AG04450 (cell line): Measurements from ENCODE around the gene TBR1. TPM values are rescaled to one million over a fixed set of nuclear protein-coding genes. Genes with fewer than 3 reads are reported as not detected.

Source experiments
- CTCF ChIA-PET: fragments of 300-600, 350-600 bp; formaldehyde crosslinking; extraction: SDS; loops from one replicate; lab custom pipeline; 2022; ENCODE audit warnings: antibody characterized with exemption, inconsistent platforms; lab: Charles Lee
- POLR2A ChIA-PET: fragments of 350-600 bp; formaldehyde crosslinking; extraction: SDS; loops from one replicate; lab custom pipeline; 2021; ENCODE audit warnings: antibody characterized with exemption, inconsistent platforms; lab: Yijun Ruan, JAX
- DNase-seq: peaks from one replicate; pipeline ENCODE4 v3.0.0-alpha.2; 2011; ENCODE audit warnings: low read depth, low spot score
- H3K27ac ChIP-seq: one replicate; pipeline ENCODE4 v1.5.1; 2012; ENCODE audit warnings: low read depth, low read length, control low read depth
- H3K27me3 ChIP-seq: one replicate; pipeline ENCODE4 v1.6.0; 2012; ENCODE audit warnings: low read length; ENCODE audit not compliant: control insufficient read depth, insufficient read depth
- H3K4me3 ChIP-seq: 2 replicates; pipeline ENCODE4 v1.5.1; 2011; ENCODE audit warnings: mild to moderate bottlenecking, low read depth, low read length, control low read depth
- H3K9me3 ChIP-seq: 2 replicates; pipeline ENCODE4 v1.5.1; 2012; ENCODE audit warnings: low read length; ENCODE audit not compliant: control insufficient read depth, insufficient read depth
- CTCF ChIP-seq: IDR thresholded peaks from 2 replicates; pipeline ENCODE4 v1.5.1; 2011; ENCODE audit warnings: low read depth, low read length, control low read depth, inconsistent platforms
- polyA plus RNA-seq: library from polyadenylated mRNA; depleted of rRNA; stranded (reverse); fragments of >200 nt; gene quantifications from 2 replicates; pipeline ENCODE4 v1.2.3, GENCODE V29; 2011

Gene TBR1
- polyA plus RNA-seq, 1 experiment: not detected

DNA sequence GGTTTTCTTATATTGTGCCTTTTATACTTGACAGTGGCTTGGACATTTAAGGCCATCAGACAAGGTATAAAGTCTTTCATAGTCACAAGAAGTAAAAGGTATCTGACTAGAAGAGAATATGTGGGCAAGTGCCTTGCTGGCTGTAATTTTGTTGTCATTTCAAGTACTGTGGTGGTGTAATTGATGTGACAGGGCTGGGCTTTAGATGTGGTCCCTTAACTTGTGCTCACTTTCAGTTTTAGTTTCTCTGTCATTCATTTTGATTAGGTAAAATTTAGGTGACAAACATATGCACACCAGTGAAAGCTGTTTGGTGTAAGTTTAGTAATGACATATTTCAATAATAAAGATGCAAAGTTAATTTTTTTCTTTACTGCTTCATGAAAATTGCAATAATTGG is 31.2 kb upstream of the TBR1 start:
- no peak for TF ChIP-seq CTCF
- ChIA-PET POLR2A (no interaction called here), CTCF (no interaction called here)
- no peaks in the 10 kb centered on the region for H3K27me3 ChIP-seq
- no peak for DNase-seq
- H3K27ac ChIP-seq: no peak overlapping the region
- no peaks in the 10 kb centered on the region for H3K9me3 ChIP-seq
- H3K4me3 ChIP-seq: no peak overlapping the region

- CTCF ChIA-PET: no interaction called here
- POLR2A ChIA-PET: no interaction called here
- H3K9me3 ChIP-seq: no peaks in the 10 kb centered on the region
- no peak overlapping the region for H3K4me3 ChIP-seq
- no peak for DNase-seq
- H3K27me3 ChIP-seq: no peaks in the 10 kb centered on the region
- H3K27ac ChIP-seq: no peak overlapping the region
- no peak for TF ChIP-seq CTCF
These were observed 29.8 kb upstream of the TBR1 start for GRCh38 chr2:161386228-161386824.

DNA sequence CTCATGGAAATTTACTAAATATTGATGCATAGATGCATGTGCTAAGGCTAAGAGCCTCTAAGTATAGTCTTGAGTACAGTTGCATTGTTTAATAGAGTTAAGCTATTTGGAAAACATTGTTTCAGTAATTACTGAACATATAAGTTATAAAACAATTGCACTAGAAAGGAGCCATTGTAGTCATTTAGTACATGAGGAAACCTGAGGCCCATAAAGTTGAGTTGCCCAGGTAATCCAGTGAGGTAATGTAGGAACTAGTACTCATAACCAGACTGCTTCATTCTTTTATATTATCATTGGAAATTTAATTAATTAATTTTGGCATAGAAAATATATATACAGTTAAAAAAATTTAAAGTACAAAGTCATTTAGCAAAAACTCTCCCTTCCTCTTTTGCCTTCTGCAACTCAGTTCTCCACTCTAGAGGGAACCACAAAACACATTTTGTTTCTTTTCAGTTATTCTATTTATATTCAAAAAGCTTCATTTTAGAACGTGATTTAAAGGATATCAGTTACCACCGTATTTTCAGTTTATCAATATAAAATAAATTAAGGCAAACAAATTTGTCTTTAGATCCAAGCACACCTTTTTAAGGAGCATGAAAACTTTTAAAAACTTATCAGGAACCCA is 27.8 kb upstream of the TBR1 start:
- Histone ChIP-seq H3K27ac (no peak overlapping the region), H3K4me3 (no peak overlapping the region), H3K9me3 (no peaks in the 10 kb centered on the region), H3K27me3 (no peaks in the 10 kb centered on the region)
- CTCF ChIA-PET: no interaction called here
- POLR2A ChIA-PET: no interaction called here
- TF ChIP-seq CTCF: no peak
- DNase-seq: no peak

- DNase-seq: no peak
- Histone ChIP-seq H3K27ac (no peak overlapping the region), H3K4me3 (no peak overlapping the region), H3K9me3 (no peaks in the 10 kb centered on the region), H3K27me3 (no peaks in the 10 kb centered on the region)
- POLR2A ChIA-PET: no interaction called here
- CTCF ChIA-PET: no interaction called here
- no peak for TF ChIP-seq CTCF
These were observed 24.2 kb upstream of the TBR1 start for GRCh38 chr2:161391737-161392506.

DNA sequence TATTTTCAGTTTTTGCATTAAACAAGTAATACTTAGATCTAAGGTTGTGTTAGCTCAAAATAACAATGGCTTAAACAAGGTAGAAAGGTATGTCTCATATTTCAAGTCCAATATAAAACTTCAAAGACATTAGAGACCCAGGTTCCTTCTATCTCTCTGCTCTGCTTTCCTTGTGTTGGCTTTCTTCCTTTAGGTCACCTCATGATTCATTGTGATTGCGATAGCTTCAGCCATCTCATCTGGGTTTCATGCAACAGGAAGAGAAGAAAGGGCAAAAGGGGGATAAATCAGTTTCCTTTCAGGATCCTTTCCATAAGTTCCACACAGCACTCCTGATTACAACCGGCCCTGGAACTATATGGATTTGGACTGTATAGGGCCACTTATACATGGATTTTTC is 16.0 kb upstream of the TBR1 start:
- Histone ChIP-seq H3K27me3 (no peaks in the 10 kb centered on the region), H3K27ac (no peak overlapping the region), H3K4me3 (no peak overlapping the region), H3K9me3 (no peaks in the 10 kb centered on the region)
- ChIA-PET POLR2A (no interaction called here), CTCF (no interaction called here)
- TF ChIP-seq CTCF: no peak
- no peak for DNase-seq
